ENCODE measurements around the gene C1QTNF1. TPM values are rescaled to one million over a fixed set of nuclear protein-coding genes. Genes with fewer than 3 reads are reported as not detected.

C1QTNF1 gene
- total and polyA plus RNA-seq, 9 of the 15 experiments (the other 6 are each of a cell fraction or from before 2014, with no cell fraction given) = 0.09 TPM; not detected in 8

DNA sequence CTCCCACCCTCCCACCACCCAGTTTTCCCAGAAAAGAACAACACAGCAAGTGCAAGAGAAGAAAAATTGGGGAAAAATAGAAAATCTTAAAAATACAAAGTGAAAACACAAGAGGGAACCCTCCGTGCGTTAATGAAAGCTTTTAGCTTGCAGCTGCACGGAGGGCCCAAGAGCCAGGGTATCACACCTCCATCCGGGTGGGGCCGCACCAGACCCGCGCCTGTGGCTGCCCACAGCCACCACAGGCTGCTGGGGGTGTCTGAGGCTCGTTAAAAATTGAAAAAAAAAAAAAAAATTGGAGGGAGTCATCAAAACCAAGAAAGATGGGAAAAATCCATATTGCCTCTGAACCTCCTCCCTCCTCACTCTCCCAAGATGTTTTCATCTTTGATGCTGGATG is 69.3 kb downstream of the C1QTNF1 start (continued):
- TF ChIP-seq, protein P1, sequence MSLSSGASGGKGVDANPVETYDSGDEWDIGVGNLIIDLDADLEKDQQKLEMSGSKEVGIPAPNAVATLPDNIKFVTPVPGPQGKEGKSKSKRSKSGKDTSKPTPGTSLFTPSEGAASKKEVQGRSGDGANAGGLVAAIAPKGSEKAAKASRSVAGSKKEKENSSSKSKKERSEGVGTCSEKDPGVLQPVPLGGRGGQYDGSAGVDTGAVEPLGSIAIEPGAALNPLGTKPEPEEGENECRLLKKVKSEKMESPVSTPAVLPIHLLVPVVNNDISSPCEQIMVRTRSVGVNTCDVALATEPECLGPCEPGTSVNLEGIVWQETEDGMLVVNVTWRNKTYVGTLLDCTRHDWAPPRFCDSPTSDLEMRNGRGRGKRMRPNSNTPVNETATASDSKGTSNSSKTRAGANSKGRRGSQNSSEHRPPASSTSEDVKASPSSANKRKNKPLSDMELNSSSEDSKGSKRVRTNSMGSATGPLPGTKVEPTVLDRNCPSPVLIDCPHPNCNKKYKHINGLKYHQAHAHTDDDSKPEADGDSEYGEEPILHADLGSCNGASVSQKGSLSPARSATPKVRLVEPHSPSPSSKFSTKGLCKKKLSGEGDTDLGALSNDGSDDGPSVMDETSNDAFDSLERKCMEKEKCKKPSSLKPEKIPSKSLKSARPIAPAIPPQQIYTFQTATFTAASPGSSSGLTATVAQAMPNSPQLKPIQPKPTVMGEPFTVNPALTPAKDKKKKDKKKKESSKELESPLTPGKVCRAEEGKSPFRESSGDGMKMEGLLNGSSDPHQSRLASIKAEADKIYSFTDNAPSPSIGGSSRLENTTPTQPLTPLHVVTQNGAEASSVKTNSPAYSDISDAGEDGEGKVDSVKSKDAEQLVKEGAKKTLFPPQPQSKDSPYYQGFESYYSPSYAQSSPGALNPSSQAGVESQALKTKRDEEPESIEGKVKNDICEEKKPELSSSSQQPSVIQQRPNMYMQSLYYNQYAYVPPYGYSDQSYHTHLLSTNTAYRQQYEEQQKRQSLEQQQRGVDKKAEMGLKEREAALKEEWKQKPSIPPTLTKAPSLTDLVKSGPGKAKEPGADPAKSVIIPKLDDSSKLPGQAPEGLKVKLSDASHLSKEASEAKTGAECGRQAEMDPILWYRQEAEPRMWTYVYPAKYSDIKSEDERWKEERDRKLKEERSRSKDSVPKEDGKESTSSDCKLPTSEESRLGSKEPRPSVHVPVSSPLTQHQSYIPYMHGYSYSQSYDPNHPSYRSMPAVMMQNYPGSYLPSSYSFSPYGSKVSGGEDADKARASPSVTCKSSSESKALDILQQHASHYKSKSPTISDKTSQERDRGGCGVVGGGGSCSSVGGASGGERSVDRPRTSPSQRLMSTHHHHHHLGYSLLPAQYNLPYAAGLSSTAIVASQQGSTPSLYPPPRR (CRISPR knock-in tag; IDR thresholded peaks at IDR 0.05; ENCODE audit: borderline replicate concordance) = no peak
- TF ChIP-seq, protein P2, sequence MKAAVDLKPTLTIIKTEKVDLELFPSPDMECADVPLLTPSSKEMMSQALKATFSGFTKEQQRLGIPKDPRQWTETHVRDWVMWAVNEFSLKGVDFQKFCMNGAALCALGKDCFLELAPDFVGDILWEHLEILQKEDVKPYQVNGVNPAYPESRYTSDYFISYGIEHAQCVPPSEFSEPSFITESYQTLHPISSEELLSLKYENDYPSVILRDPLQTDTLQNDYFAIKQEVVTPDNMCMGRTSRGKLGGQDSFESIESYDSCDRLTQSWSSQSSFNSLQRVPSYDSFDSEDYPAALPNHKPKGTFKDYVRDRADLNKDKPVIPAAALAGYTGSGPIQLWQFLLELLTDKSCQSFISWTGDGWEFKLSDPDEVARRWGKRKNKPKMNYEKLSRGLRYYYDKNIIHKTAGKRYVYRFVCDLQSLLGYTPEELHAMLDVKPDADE (conservative IDR thresholded peaks at IDR 0.05; ENCODE audit: control insufficient read depth, low read depth, low read length) = no peak

DNA sequence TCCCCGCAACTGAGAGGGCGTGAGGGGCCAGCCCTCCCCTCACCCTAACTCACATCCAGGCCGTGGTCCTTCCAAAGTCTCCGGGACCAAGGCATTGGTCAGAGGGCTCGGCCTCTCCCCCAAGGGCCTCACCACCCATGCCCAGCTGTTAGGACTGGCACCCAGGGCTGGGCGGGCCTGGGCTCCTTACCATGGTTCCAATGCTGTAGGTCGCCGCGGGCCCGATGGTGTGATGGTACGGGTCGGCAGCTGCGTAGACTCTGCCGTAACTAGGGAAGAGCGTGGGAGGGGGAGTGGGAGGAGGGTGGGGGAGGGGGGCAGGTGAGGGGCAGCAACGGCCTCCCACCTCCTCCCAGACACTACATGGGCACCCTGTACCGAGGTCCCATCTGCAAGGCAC is 70.3 kb downstream of the C1QTNF1 start:
- Histone ChIP-seq H3K79me2 (ENCODE audit: control insufficient read depth, insufficient read depth, low read length) (no peaks in the 10 kb centered on the region), H3K9ac (ENCODE audit: insufficient read depth in 1 of 2, low read depth in 2 of 2, low read length in 2 of 2) (no peak overlapping the region), H3K4me1 (replicated peaks in 1 of 2; ENCODE audit: control insufficient read depth in 2 of 2, insufficient read depth in 2 of 2, low read length in 2 of 2) (peaks cover 0 to 27% of the 10 kb centered on the region in 2 experiments; a peak in 2 of 5 replicates), H3K27ac (ENCODE audit: extremely low read depth, low read depth, low read length) (no peak overlapping the region), H3K9me3 (replicated peaks; ENCODE audit: control insufficient read depth, insufficient read depth, low read depth, low read length) (no peaks in the 10 kb centered on the region), H2AFZ (ENCODE audit: low read depth, low read length) (no peak overlapping the region), H3K36me3 (ENCODE audit: control insufficient read depth, insufficient read depth, low read length) (no peaks in the 10 kb centered on the region), H3K4me3 (no peak overlapping the region), H3K9me1 (ENCODE audit: control insufficient read depth, insufficient read depth, low read length) (no peaks in the 10 kb centered on the region), H4K20me1 (replicated peaks; ENCODE audit: control insufficient read depth, insufficient read depth, low read length) (peaks cover 22% of the 10 kb centered on the region), H3K27me3 (ENCODE audit: control insufficient read depth in 2 of 2, insufficient read depth in 2 of 2, low read length in 2 of 2) (peaks cover 23 to 55% of the 10 kb centered on the region in 2 experiments; a peak in 4 of 5 replicates), H3K4me2 (ENCODE audit: insufficient read depth, low read length) (no peak overlapping the region)
- FAIRE-seq (no peak), DNase-seq (ENCODE audit: extremely low read depth in 1 of 4, low spot score in 3 of 4) (no peak), ATAC-seq (no peak)
- no TSS peak for BruUV-seq (replicated peaks)
- CTCF ChIA-PET (ENCODE audit: low intra/inter-chr PET ratio) = no interaction called here
- intact Hi-C loops (cut with micrococcal nuclease) = no loop called here
- TF ChIP-seq, protein P3, sequence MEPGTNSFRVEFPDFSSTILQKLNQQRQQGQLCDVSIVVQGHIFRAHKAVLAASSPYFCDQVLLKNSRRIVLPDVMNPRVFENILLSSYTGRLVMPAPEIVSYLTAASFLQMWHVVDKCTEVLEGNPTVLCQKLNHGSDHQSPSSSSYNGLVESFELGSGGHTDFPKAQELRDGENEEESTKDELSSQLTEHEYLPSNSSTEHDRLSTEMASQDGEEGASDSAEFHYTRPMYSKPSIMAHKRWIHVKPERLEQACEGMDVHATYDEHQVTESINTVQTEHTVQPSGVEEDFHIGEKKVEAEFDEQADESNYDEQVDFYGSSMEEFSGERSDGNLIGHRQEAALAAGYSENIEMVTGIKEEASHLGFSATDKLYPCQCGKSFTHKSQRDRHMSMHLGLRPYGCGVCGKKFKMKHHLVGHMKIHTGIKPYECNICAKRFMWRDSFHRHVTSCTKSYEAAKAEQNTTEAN (CRISPR knock-in tag; IDR thresholded peaks at IDR 0.05) = no peak
- no peak for TF ChIP-seq LARP7 (IDR thresholded peaks at IDR 0.05)
- TF ChIP-seq CBX2 (IDR thresholded peaks at IDR 0.05; ENCODE audit: insufficient read depth, low read length, poor library complexity, severe bottlenecking) = no peak
- no peak for TF ChIP-seq IFI16 (CRISPR knock-in tag; IDR thresholded peaks at IDR 0.05)
- no peak for TF ChIP-seq ZBTB1 (CRISPR knock-in tag; IDR thresholded peaks at IDR 0.05; ENCODE audit: borderline replicate concordance, low read depth)
- no peak for TF ChIP-seq SLC30A9 (CRISPR knock-in tag; IDR thresholded peaks at IDR 0.05)
- TF ChIP-seq ZNF324 (CRISPR knock-in tag; IDR thresholded peaks at IDR 0.05) = no peak
- no peak for TF ChIP-seq GABPB2 (CRISPR knock-in tag; conservative IDR thresholded peaks at IDR 0.05)
- 7% methylated on average over 12 of the region's 17 CpGs for WGBS (ENCODE audit: insufficient coverage, low coverage, missing lambda C conversion rate)
- POLR2A ChIA-PET = interaction anchor here (2.3 kb wide), 1 partner anchor 9 kb away, joined by 9 read pairs; no protein-coding TSS in a partner anchor
- in situ Hi-C loops (cut with MboI) = no loop called here

Data from K562 (cell line).